NOMO-1 treated with DMSO at 0.1 percent for 48 hours (cell line): ENCODE measurements around the gene DYNLT5.
"Not testable (repeated sequence)": the region's sequence is repeated elsewhere in the genome, so short reads cannot be mapped to it uniquely, and the experiment has no call there.

Experiments
- DNase-seq: peaks from one replicate; lab custom pipeline; 2025; ENCODE audit not compliant: unreplicated experiment; lab: John Stamatoyannopoulos, UW

The DYNLT5 gene

GRCh38 chr1:66747501-66747900, 4.8 kb upstream of the DYNLT5 start:
- DNase-seq = no peak

DNA sequence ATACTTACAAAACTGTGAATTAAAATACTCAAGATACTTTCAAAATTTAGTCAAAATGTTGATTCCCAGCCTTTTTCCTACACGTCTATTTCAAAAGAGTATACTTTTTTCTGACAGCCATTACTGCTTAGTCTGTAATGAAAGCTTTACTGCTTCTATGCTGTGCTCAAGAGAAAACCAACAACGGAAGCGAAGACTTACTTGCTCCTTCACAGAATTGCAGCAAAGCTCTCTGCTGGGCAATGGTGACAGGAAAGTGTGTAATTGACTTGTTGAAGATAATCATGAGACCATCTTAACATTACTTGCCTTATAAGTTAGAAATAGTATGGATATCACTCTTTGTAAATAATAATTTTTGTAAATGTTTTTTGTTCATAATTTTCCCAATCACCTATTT, 1.7 kb upstream of the DYNLT5 start:
- peak; percentile 28 for DNase-seq

GRCh38 chr1:66751160-66751559, 1.1 kb upstream of the DYNLT5 start:
- no peak for DNase-seq

GRCh38 chr1:66752671-66753371, 562 bp downstream of the DYNLT5 start:
- DNase-seq = no peak

DNA sequence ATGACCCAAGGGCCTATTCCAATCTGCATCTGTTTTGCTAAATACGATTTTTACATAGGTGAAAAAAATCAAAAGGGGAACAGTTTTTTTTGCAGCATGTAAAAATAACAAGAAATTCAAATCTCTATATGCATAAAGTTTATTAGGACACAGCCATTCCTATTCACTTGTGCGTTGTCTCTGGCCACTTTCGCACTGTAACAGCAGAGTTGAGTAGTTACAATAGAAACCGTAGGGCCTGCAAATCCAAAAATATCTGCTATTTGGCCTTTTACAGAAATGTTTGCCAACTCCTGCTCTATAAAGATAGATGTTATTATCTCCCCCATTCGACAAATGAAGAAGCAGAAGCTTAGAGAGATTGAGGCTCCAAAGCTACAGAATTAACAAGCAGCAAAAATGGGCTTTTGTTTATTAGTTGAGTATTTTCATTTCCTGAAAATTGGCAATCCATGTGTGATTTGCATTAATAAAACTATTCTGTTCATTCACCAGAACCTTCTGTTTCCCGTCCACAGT, 5.5 kb downstream of the DYNLT5 start:
- DNase-seq = no peak

- peak; percentile 69 for DNase-seq
Measured at GRCh38 chr1:66758241-66758755, 6.0 kb downstream of the DYNLT5 start.

- DNase-seq = no peak
Measured at GRCh38 chr1:66760506-66760905, 8.2 kb downstream of the DYNLT5 start.

DNA sequence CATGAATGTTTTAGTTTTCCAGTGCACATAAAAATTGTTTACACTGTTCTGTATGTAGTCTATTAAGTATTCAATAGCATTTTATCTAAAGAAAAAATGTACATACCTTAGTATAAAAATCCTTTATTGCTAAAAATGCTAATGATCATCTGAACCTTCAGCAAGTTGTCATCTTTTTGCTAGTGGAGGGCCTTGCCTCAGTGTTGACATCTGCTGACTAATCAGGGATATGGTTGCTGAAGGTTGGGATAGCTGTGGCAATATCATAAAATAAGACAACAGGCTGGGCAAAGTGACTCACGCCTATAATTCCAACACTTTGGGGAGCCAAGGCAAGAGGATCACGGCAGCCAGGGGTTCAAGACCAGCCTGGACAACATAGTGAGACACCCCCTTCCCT, 9.0 kb downstream of the DYNLT5 start:
- peak; percentile 55 for DNase-seq

GRCh38 chr1:66764994-66765578, 12.8 kb downstream of the DYNLT5 start:
- DNase-seq = peak; percentile 64

DNA sequence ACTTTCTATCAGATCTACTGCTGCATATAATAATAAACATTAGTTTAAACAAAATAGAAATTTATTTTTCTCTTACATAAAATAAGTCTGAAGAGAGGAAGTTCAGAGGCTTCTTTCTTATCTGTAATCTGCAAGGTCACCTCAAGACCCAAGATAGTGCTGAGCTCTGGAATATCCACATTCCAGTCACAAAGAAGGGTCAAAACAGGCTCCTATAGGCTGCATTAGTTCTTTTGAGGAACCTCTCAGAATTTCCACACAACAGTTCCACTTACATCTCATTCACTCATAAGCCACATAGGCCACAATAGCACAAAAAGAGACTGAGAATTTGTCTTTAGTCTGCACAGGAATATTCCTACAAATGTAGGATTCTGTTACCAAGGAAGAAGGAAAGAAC, 15.4 kb downstream of the DYNLT5 start:
- no peak for DNase-seq

- no peak for DNase-seq
Measured at GRCh38 chr1:66768965-66769364, 16.7 kb downstream of the DYNLT5 start.

DNA sequence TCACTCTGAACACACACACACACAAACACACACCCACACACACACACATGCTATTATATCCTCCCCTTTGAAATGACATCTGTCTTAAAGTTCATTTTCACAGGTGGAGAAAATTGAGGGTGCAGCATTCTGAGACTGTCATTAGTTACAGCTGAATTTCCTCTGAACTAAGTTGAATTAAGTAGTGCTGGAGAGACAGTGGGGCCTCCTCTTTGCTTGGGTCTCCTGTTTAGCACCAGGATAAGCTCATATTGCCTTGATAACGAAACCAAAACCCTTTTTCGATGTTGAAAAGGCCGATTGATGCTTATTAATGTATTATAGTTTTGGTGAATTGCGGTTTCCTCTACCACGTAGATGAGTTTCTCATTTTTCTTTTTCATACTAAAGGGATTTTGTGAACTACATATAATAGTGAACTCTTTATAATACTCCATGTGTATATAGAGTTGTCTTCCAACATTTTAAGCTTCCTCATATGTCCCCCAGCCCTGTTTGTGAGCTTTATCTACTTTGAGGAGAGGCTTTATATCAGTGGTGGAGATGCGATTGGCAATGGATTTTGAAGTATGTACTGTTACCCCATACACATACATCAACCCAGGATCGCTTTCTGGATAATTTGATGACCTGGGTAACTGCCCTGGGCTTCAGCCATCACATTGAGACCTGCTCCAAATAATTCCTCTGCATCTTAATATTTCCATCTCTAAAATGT, 17.4 kb downstream of the DYNLT5 start:
- no peak for DNase-seq

DNA sequence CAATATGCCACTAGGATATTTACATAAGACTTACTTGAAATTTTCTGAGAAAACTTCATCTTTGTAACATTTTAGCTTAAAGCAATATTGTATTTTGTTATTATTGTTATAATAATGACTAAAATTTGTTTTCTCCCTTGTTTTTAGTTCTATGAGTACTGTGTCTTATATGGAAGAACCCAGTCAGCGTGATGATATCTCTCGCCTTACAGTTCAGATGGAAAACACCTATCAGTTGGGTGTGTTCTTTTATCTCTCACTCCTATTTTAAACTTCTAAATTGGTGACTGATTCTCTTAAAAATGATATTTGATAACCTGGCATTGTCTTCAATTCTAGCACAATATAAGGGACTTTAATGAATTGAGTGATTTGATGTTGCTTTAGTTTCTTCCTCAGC, 18.0 kb downstream of the DYNLT5 start:
- DNase-seq = no peak

DNA sequence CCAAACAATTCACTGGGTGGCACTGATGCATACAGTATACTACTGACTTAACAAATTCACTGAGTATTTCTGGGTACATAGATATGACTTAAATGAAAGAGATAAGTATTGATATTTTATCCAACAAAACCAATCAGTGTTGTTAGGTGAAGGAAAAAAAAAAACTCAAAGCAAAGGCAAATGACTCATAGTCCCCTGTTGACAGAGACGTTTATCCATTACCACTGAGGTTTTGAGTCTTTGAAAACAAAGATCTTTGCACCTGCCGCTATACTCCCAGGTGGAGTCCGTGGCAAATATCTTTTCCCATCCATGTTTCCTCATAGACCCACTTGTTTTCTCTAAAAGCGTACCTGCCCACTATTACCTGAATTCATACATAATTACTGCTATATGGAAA, 18.4 kb downstream of the DYNLT5 start:
- DNase-seq = no peak

GRCh38 chr1:66773227-66773626, 21.0 kb downstream of the DYNLT5 start:
- DNase-seq = no peak

GRCh38 chr1:66774438-66774837, 22.2 kb downstream of the DYNLT5 start:
- DNase-seq = no peak

- DNase-seq = no peak
Measured at GRCh38 chr1:66775646-66776045, 23.4 kb downstream of the DYNLT5 start.

- no peak for DNase-seq
Measured at GRCh38 chr1:66777831-66778230, 25.6 kb downstream of the DYNLT5 start.

DNA sequence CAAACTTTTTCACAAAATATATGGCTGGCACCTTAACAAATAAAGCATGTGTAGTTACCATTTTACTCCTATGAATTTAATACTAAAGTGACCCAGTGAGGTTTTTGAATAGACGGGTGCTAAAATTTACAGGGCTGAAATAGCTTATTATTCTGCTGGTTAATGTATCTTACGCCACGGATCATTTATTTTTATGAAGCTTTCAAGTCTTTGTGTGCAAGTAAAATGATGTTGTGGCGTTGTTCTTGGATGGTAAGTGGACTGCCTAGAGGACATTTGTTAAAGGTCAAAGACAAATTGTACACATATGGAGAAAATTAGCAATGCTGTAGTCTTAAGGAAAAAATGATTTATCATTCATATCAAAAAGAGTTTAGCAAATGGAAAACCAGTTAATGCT, 26.0 kb downstream of the DYNLT5 start:
- no peak for DNase-seq

DNA sequence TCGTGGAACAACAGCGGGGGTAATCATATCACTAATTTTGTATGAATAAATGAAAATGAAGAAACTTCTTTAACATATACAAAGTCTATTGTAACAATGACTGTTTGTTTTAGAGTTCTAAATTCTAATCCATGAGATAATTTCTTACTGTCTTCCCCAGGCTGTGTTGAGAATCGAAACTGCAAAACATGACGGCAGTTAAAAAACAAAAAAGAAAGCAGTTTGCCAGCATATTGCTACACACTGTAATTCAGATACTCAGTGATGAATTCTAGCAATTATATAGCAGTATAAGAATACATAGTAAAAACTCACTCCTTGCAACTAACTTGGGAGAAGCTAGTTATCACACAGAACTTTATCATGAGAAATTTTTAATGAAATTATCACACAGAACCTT, 26.7 kb downstream of the DYNLT5 start:
- no peak for DNase-seq

DNA sequence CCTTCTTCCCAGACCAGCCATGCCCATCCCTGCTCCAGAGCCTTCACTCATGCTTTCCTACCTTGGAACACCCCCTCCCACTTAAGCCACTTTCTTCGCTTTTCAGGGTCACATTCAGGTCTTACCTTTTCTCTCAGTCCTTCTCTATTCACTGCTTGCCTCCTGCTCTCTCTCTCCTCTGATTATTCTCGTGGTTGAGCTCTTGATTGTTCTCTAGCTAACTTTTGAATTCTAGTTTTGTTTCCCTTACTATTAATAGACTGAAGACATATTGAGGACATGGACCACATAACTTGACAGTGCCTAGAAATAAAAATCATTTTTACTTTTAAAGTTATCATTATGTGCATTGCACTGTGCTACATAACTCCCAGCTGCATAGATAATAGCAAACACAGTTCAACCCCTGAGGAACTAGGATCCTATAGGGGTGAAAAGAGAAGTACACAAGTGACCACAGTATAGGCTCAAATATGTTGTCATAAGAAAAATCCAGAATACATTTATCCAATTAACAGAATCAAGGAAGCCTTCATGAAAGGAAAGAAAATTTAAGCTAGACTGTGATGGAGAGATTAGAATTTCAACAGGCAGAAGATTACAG, 27.3 kb downstream of the DYNLT5 start:
- DNase-seq = no peak

GRCh38 chr1:66785800-66786199, 33.5 kb downstream of the DYNLT5 start:
- not testable (repeated sequence) for DNase-seq
